DOHH2 (cell line): ENCODE results near the gene LECT2.

Source experiments
- H3F3A ChIP-seq: fragments of 200-600 bp; sonication (generic), shearing (Covaris generic); 2 replicates; pipeline ENCODE4 v1.6.0; 2016; ENCODE audit warnings: antibody characterized with exemption, mild to moderate bottlenecking; ENCODE audit not compliant: control insufficient read depth, insufficient read depth
- H3K27ac ChIP-seq: fragments of 200-600 bp; sonication (generic); 2 replicates; pipeline ENCODE4 v1.5.1; 2014; ENCODE audit warnings: low read depth, mild to moderate bottlenecking, low read length, moderate library complexity
- H3K27me3 ChIP-seq: fragments of 200-600 bp; sonication (generic); 2 replicates; pipeline ENCODE4 v1.6.1; 2014; ENCODE audit warnings: mild to moderate bottlenecking, low read length, mixed read lengths; ENCODE audit not compliant: control insufficient read depth
- H3K36me3 ChIP-seq: fragments of 200-600 bp; sonication (generic); 2 replicates; pipeline ENCODE4 v1.6.1; 2014; ENCODE audit warnings: mild to moderate bottlenecking, low read length, moderate library complexity, mixed read lengths; ENCODE audit not compliant: control insufficient read depth
- H3K4me1 ChIP-seq: fragments of 200-600 bp; sonication (generic); 2 replicates; pipeline ENCODE4 v1.6.1; 2014; ENCODE audit warnings: mild to moderate bottlenecking, low read length, mixed read lengths; ENCODE audit not compliant: control insufficient read depth
- H3K4me2 ChIP-seq: fragments of 200-600 bp; sonication (generic); 2 replicates; pipeline ENCODE4 v1.6.0; 2014; ENCODE audit warnings: mild to moderate bottlenecking, low read length, moderate library complexity
- H3K4me3 ChIP-seq: fragments of 200-600 bp; sonication (generic); 2 replicates; pipeline ENCODE4 v1.5.1; 2014; ENCODE audit warnings: mild to moderate bottlenecking, low read length, mixed read lengths
- H3K79me2 ChIP-seq: fragments of 200-600 bp; sonication (generic); 2 replicates; pipeline ENCODE4 v1.6.1; 2014; ENCODE audit warnings: mild to moderate bottlenecking, low read length, mixed read lengths; ENCODE audit not compliant: control insufficient read depth
- H3K9me2 ChIP-seq: fragments of 200-600 bp; sonication (generic); replicated peaks from 2 replicates; pipeline ENCODE4 v1.6.1; 2014; ENCODE audit warnings: mild to moderate bottlenecking, low read length, mixed read lengths; ENCODE audit not compliant: control insufficient read depth
- H3K9me3 ChIP-seq: fragments of 200-600 bp; sonication (generic); 2 replicates; pipeline ENCODE4 v1.6.1; 2014; ENCODE audit warnings: antibody characterized with exemption, low read length, mixed read lengths; ENCODE audit not compliant: control insufficient read depth, insufficient read depth
- H4K20me1 ChIP-seq: fragments of 200-600 bp; sonication (generic); 2 replicates; pipeline ENCODE4 v1.6.0; 2014; ENCODE audit warnings: low read depth, mild to moderate bottlenecking, antibody characterized with exemption, low read length, moderate library complexity; ENCODE audit not compliant: control insufficient read depth, insufficient read depth
- EZH2phosphoT487 ChIP-seq: fragments of 200-600 bp; sonication (generic); IDR thresholded peaks from 2 replicates; pipeline ENCODE4 v1.6.1; 2017; ENCODE audit warnings: borderline replicate concordance, mild to moderate bottlenecking, antibody characterized with exemption, low read length, moderate library complexity, mixed read lengths
- TF ChIP-seq, protein P1 (sequence below): fragments of 200-600 bp; sonication (generic); IDR thresholded peaks from one replicate; pipeline ENCODE4 v1.5.1; 2014; ENCODE audit warnings: antibody characterized with exemption, mild to moderate bottlenecking, low read depth, low read length; ENCODE audit not compliant: poor library complexity, severe bottlenecking

Gene LECT2

DNA sequence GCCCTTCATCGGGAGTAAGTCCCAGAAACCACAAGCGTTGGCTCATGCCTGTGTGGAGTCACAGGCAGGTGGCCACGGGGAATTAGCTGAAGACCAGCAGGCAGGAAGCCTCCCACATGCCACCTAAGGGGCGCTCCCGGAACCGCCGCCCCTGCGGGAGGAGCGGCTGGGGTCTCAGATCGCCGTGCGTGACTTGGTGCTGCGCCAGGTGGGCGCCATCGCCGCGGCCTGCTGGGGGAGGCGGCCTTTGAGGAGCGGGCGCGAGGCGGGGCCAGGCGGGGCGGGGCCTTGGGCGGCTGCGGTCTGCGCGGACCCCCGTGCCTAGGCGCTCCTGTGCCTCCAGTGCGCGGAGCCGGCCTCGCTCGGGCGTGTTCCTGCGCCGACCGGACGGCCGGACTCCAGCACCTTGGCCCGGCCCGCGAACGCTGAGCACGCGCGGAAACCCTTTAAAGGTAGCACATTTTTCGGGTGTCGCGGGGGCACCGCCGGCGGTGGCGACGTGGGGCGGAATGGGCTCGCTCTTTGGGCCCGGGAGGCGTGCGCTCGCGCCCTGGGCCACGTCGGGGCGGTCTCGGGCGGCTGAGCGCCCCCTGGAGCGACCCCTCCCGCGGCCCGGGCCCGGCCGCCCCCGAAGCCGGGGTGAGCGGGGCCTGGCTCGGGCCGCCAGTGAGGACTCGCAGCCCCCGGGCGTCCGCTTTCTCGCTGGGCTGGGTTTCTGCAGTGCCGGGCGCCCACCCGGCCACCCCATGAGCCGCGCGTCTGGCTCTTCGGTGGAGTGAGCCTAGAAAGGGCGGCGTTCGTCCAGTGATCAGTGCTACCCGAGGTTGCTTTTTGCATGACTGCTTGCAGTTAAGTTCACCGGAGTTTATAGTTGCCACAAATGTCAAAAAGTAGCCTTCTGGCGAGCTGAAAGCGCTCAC lies 24.5 kb downstream of the LECT2 start:
- no peaks in the 10 kb centered on the region for H3K9me3 ChIP-seq
- H3K4me1 ChIP-seq: no peaks in the 10 kb centered on the region
- H3F3A ChIP-seq: no peaks in the 10 kb centered on the region
- H4K20me1 ChIP-seq: no peaks in the 10 kb centered on the region
- H3K36me3 ChIP-seq: no peaks in the 10 kb centered on the region
- TF ChIP-seq, protein P1, sequence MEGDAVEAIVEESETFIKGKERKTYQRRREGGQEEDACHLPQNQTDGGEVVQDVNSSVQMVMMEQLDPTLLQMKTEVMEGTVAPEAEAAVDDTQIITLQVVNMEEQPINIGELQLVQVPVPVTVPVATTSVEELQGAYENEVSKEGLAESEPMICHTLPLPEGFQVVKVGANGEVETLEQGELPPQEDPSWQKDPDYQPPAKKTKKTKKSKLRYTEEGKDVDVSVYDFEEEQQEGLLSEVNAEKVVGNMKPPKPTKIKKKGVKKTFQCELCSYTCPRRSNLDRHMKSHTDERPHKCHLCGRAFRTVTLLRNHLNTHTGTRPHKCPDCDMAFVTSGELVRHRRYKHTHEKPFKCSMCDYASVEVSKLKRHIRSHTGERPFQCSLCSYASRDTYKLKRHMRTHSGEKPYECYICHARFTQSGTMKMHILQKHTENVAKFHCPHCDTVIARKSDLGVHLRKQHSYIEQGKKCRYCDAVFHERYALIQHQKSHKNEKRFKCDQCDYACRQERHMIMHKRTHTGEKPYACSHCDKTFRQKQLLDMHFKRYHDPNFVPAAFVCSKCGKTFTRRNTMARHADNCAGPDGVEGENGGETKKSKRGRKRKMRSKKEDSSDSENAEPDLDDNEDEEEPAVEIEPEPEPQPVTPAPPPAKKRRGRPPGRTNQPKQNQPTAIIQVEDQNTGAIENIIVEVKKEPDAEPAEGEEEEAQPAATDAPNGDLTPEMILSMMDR: no peak
- TF ChIP-seq EZH2phosphoT487: no peak
- H3K27me3 ChIP-seq: peaks cover 8% of the 10 kb centered on the region; the same call in 1 of the 2 replicates
- H3K79me2 ChIP-seq: no peaks in the 10 kb centered on the region
- H3K9me2 ChIP-seq: no peaks in the 10 kb centered on the region
- no peak overlapping the region for H3K27ac ChIP-seq
- H3K4me3 ChIP-seq: no peak overlapping the region
- H3K4me2 ChIP-seq: no peak overlapping the region

DNA sequence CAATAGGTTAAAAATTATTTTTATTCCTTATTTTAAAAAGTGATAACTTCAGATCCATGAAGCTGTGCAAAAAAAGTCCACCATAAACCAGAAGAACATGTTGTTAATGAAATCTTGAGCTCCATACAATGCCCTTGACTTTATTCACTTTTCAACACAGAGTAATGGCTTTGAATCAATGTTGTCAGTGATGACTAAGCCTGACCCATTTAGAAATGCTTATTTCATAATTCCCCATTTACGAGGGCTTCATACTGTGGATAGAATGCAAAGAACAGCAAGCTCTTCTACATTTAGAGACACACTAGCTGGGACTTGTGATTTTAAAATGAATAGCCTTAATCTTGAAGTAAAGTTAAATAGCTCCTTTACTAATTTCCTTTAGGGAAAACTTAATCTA lies 33.4 kb downstream of the LECT2 start:
- Histone ChIP-seq H3K4me1 (no peaks in the 10 kb centered on the region), H3F3A (no peaks in the 10 kb centered on the region), H3K27ac (no peak overlapping the region), H3K4me2 (no peak overlapping the region), H3K9me2 (no peaks in the 10 kb centered on the region), H3K4me3 (no peak overlapping the region), H3K9me3 (no peaks in the 10 kb centered on the region), H3K79me2 (no peaks in the 10 kb centered on the region), H3K27me3 (peaks cover 24% of the 10 kb centered on the region), H4K20me1 (no peaks in the 10 kb centered on the region), H3K36me3 (no peaks in the 10 kb centered on the region)
- TF ChIP-seq, protein P1: no peak
- TF ChIP-seq EZH2phosphoT487: no peak

DNA sequence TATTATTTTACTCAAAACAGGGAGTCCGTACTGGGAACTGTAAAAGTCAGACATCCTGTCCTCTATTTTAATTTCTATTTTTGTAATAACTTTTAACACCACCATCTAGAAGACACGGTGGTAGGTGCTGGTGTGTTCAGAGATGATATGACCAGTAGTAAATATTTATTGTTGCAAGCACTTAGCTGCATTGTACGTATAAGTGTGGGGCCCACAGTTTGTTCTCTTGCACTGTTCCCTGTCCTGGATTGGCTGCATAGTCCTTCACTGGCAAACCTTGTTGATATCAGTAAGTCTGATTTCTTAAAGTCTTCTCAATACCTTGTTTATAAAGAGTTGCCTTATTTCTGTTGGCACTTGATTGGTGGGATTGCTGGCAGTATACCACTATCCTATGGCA lies 34.6 kb downstream of the LECT2 start:
- H3K9me2 ChIP-seq: no peaks in the 10 kb centered on the region

More for the DNA sequence above, 34.6 kb downstream of the LECT2 start:
- Histone ChIP-seq H3K36me3 (no peaks in the 10 kb centered on the region), H4K20me1 (no peaks in the 10 kb centered on the region), H3K4me2 (no peak overlapping the region), H3K27ac (no peak overlapping the region), H3K4me3 (no peak overlapping the region), H3F3A (no peaks in the 10 kb centered on the region), H3K4me1 (no peaks in the 10 kb centered on the region), H3K79me2 (no peaks in the 10 kb centered on the region), H3K27me3 (peaks cover 28% of the 10 kb centered on the region), H3K9me3 (no peaks in the 10 kb centered on the region)
- no peak for TF ChIP-seq EZH2phosphoT487
- TF ChIP-seq, protein P1: no peak
